HepG2 (cell line): Measurements from ENCODE around the gene GRB7. TPM values are rescaled to one million over a fixed set of nuclear protein-coding genes. Genes with fewer than 3 reads are reported as not detected.

Experiments used
- BCLAF1 ChIP-seq: fragments of 450-650 bp; IDR thresholded peaks from 2 replicates; pipeline ENCODE4 v1.6.1; 2017; ENCODE audit warnings: mild to moderate bottlenecking
- CEBPG ChIP-seq: IDR thresholded peaks from 2 replicates; pipeline ENCODE4 v1.6.1; 2016
- CREB3 ChIP-seq: sonication (generic); formaldehyde crosslinking; IDR thresholded peaks from 2 replicates; pipeline ENCODE4 v1.5.0; 2020; ENCODE audit warnings: missing genetic modification reagents
- CSRNP1 ChIP-seq: sonication (generic); formaldehyde crosslinking; IDR thresholded peaks from 2 replicates; pipeline ENCODE4 v1.8.1; 2023; ENCODE audit warnings: mild to moderate bottlenecking, missing genetic modification reagents
- KDM5B ChIP-seq: sonication (generic); formaldehyde crosslinking; IDR thresholded peaks from 2 replicates; pipeline ENCODE4 v1.4.0; 2020; ENCODE audit warnings: missing genetic modification reagents, mild to moderate bottlenecking, borderline replicate concordance
- MEIS1 ChIP-seq: sonication (generic); formaldehyde crosslinking; IDR thresholded peaks from 2 replicates; pipeline ENCODE4 v1.9.0; 2021; ENCODE audit warnings: mild to moderate bottlenecking, missing genetic modification reagents, moderate library complexity, borderline replicate concordance
- MLX ChIP-seq: IDR thresholded peaks from 2 replicates; pipeline ENCODE4 v1.6.1; 2016
- MYNN ChIP-seq: sonication (generic); formaldehyde crosslinking; IDR thresholded peaks from 2 replicates; pipeline ENCODE4 v1.4.0; 2020; ENCODE audit warnings: mild to moderate bottlenecking, low read depth, missing genetic modification reagents
- PAX8 ChIP-seq: sonication (generic); formaldehyde crosslinking; IDR thresholded peaks from 2 replicates; pipeline ENCODE4 v1.8.0; 2022; ENCODE audit warnings: mild to moderate bottlenecking, missing genetic modification reagents, borderline replicate concordance
- SRF ChIP-seq: IDR thresholded peaks from 2 replicates; pipeline ENCODE4 v1.6.1; 2011; ENCODE audit warnings: mild to moderate bottlenecking, low read depth, low read length, moderate library complexity
- TCF7 ChIP-seq: sonication (generic); IDR thresholded peaks from 2 replicates; pipeline ENCODE4 v1.6.1; 2016; ENCODE audit warnings: antibody characterized with exemption, low read depth
- ZFAT ChIP-seq: sonication (generic); formaldehyde crosslinking; conservative IDR thresholded peaks from 2 replicates; pipeline ENCODE4 v1.8.1; 2023; ENCODE audit warnings: missing genetic modification reagents, inconsistent platforms
- ZFP36 ChIP-seq: fragments of 150-350 bp; IDR thresholded peaks from 2 replicates; pipeline ENCODE4 v1.6.1; 2018; ENCODE audit warnings: borderline replicate concordance, low read length, low read depth; ENCODE audit not compliant: partially characterized antibody
- ZNF234 ChIP-seq: sonication (generic); formaldehyde crosslinking; conservative IDR thresholded peaks from 2 replicates; pipeline ENCODE4 v1.5.1; 2020; ENCODE audit warnings: mild to moderate bottlenecking, missing genetic modification reagents
- ZNF281 ChIP-seq: sonication (generic); formaldehyde crosslinking; IDR thresholded peaks from 2 replicates; pipeline ENCODE4 v1.4.0; 2020; ENCODE audit warnings: missing genetic modification reagents, borderline replicate concordance
- ZNF326 ChIP-seq: sonication (generic); formaldehyde crosslinking; IDR thresholded peaks from 2 replicates; pipeline ENCODE4 v1.4.0; 2020; ENCODE audit warnings: missing genetic modification reagents, borderline replicate concordance
- ZNF569 ChIP-seq: sonication (generic); formaldehyde crosslinking; IDR thresholded peaks from 2 replicates; pipeline ENCODE4 v1.5.0; 2020; ENCODE audit warnings: mild to moderate bottlenecking, missing genetic modification reagents, moderate library complexity, borderline replicate concordance
- ZNF614 ChIP-seq: IDR thresholded peaks from 2 replicates; pipeline ENCODE4 v1.6.1; 2018; ENCODE audit warnings: missing biosample characterization, missing genetic modification reagents, inconsistent platforms, borderline replicate concordance
- ZNF75D ChIP-seq: sonication (generic); formaldehyde crosslinking; IDR thresholded peaks from 2 replicates; pipeline ENCODE4 v1.8.1; 2023; ENCODE audit warnings: missing genetic modification reagents, mild to moderate bottlenecking, borderline replicate concordance
- ZNF816 ChIP-seq: sonication (generic); formaldehyde crosslinking; IDR thresholded peaks from 2 replicates; pipeline ENCODE4 v1.8.0; 2022; ENCODE audit warnings: missing genetic modification reagents, mild to moderate bottlenecking, borderline replicate concordance
- polyA plus RNA-seq, 8 experiments: library from polyadenylated mRNA; depleted of rRNA in 3 of 8; stranded (reverse) in 7 of 8; unstranded in 1 of 8; fragments of >200 nt; fragmentation: Illumina TruSeq in 4 of 8; extraction: Trizol in 4 of 8; gene quantifications; 2 replicates each; pipeline versions ENCODE4 v1.2.1 to v1.2.3, GENCODE V29; 2011 to 2016; ENCODE audit warnings: low read depth in 4 of 8, missing spikeins in 1 of 8, mixed read lengths in 1 of 8; ENCODE audit not compliant: insufficient read depth in 1 of 8
- total RNA-seq, 5 experiments: library from RNA; depleted of rRNA; stranded (reverse); fragments of >200 nt; fragmentation: Illumina TruSeq; extraction: Trizol; gene quantifications; 2 replicates each; pipeline ENCODE4 v1.2.3, GENCODE V29; 2016; ENCODE audit warnings: low read depth in 1 of 5

GRB7 gene
- total and polyA plus RNA-seq, 2 of the 13 experiments (the other 11 are each of a cell fraction or from before 2014, with no cell fraction given): 60.2 to 77.7 TPM

GRCh38 chr17:39740357-39741111, 2.8 kb downstream of the GRB7 start (continued):
- TF ChIP-seq KDM5B (no peak), ZNF75D (CRISPR knock-in tag) (no peak), SRF (no peak), CSRNP1 (CRISPR knock-in tag) (0 out of 2 replicates have a peak, but pooled peaks have one; percentile 0), MYNN (CRISPR knock-in tag) (no peak), MEIS1 (CRISPR knock-in tag) (no peak), ZNF234 (CRISPR knock-in tag) (no peak), BCLAF1 (no peak), TCF7 (peak; percentile 7; the same call in 1 of the 2 replicates), ZFP36 (no peak), ZNF281 (peak; percentile 98), ZNF569 (CRISPR knock-in tag) (no peak), PAX8 (no peak), ZFAT (CRISPR knock-in tag) (no peak), ZNF816 (CRISPR knock-in tag) (no peak), CREB3 (CRISPR knock-in tag) (no peak), ZNF326 (no peak), ZNF614 (CRISPR knock-in tag) (0 out of 2 replicates have a peak, but pooled peaks have one; percentile 70), CEBPG (CRISPR knock-in tag) (no peak), MLX (CRISPR knock-in tag) (0 out of 2 replicates have a peak, but pooled peaks have one; percentile 59)
